ENCODE data around the gene KIFC3. TPM values are rescaled to one million over a fixed set of nuclear protein-coding genes. Genes with fewer than 3 reads are reported as not detected.
A peak's percentile ranks its signal among the peaks of the same experiment; 100 is the strongest.

The KIFC3 gene
- total RNA-seq, 1 donor from 2014 or later: 61.6 TPM

GRCh38 chr16:57775661-57776469 is 26.4 kb downstream of the KIFC3 start:
- intact Hi-C loops (cut with DNase I): no loop called here
- DNase-seq (no peak), ATAC-seq (ENCODE audit: poor library complexity) (no peak)

GRCh38 chr16:57774705-57775285 is 27.5 kb downstream of the KIFC3 start:
- intact Hi-C loops (cut with DNase I): no loop called here
- no peak for ATAC-seq (ENCODE audit: poor library complexity)

GRCh38 chr16:57773655-57774295 is 28.5 kb downstream of the KIFC3 start:
- DNase-seq: peak; percentile 67
- intact Hi-C loops (cut with DNase I): no loop called here
- peak; percentile 79 for ATAC-seq (ENCODE audit: poor library complexity)

More at GRCh38 chr16:57774705-57775285, 27.5 kb downstream of the KIFC3 start:
- no peak for DNase-seq

GRCh38 chr16:57773019-57773418 is 29.3 kb downstream of the KIFC3 start:
- intact Hi-C loops (cut with DNase I): no loop called here
- ATAC-seq (ENCODE audit: poor library complexity) (no peak), DNase-seq (no peak)

GRCh38 chr16:57771141-57771785 is 31.0 kb downstream of the KIFC3 start:
- ATAC-seq (ENCODE audit: poor library complexity) (no peak), DNase-seq (no peak)
- intact Hi-C loops (cut with DNase I): no loop called here

- intact Hi-C loops (cut with DNase I): no loop called here
- DNase-seq (no peak), ATAC-seq (ENCODE audit: poor library complexity) (no peak)
These were observed 31.9 kb downstream of the KIFC3 start for GRCh38 chr16:57770361-57770760.

- DNase-seq (no peak), ATAC-seq (ENCODE audit: poor library complexity) (no peak)
- intact Hi-C loops (cut with DNase I): no loop called here
These were observed 32.6 kb downstream of the KIFC3 start for GRCh38 chr16:57769541-57770145.

- no peak for ATAC-seq (ENCODE audit: poor library complexity)
- intact Hi-C loops (cut with DNase I): no loop called here
- DNase-seq: no peak
These were observed 35.5 kb downstream of the KIFC3 start for GRCh38 chr16:57766714-57767348.

- DNase-seq (no peak), ATAC-seq (ENCODE audit: poor library complexity) (no peak)
- intact Hi-C loops (cut with DNase I): no loop called here
These were observed 37.0 kb downstream of the KIFC3 start for GRCh38 chr16:57765160-57765728.

- intact Hi-C loops (cut with DNase I): no loop called here
- ATAC-seq (ENCODE audit: poor library complexity) (peak; percentile 6), DNase-seq (no peak)
These were observed 37.7 kb downstream of the KIFC3 start for GRCh38 chr16:57764341-57765159.

GRCh38 chr16:57764006-57764340 is 38.3 kb downstream of the KIFC3 start:
- DNase-seq (no peak), ATAC-seq (ENCODE audit: poor library complexity) (no peak)
- intact Hi-C loops (cut with DNase I): no loop called here

GRCh38 chr16:57763285-57764005 is 38.8 kb downstream of the KIFC3 start:
- DNase-seq (no peak), ATAC-seq (ENCODE audit: poor library complexity) (no peak)
- intact Hi-C loops (cut with DNase I): no loop called here

GRCh38 chr16:57762365-57763040 is 39.8 kb downstream of the KIFC3 start:
- intact Hi-C loops (cut with DNase I): no loop called here
- DNase-seq (no peak), ATAC-seq (ENCODE audit: poor library complexity) (no peak)

GRCh38 chr16:57761957-57762356 is 40.3 kb downstream of the KIFC3 start:
- intact Hi-C loops (cut with DNase I): no loop called here
- DNase-seq: no peak
- ATAC-seq (ENCODE audit: poor library complexity): no peak

- no peak for ATAC-seq (ENCODE audit: poor library complexity)
- intact Hi-C loops (cut with DNase I): no loop called here
- DNase-seq: no peak
These were observed 41.0 kb downstream of the KIFC3 start for GRCh38 chr16:57761301-57761700.

- ATAC-seq (ENCODE audit: poor library complexity): no peak
These were observed 41.7 kb downstream of the KIFC3 start for GRCh38 chr16:57760357-57761160.

More at GRCh38 chr16:57760357-57761160, 41.7 kb downstream of the KIFC3 start:
- DNase-seq: no peak
- intact Hi-C loops (cut with DNase I): no loop called here
